ENCODE results near the gene MRPS23. TPM values are rescaled to one million over a fixed set of nuclear protein-coding genes. Genes with fewer than 3 reads are reported as not detected.

The MRPS23 gene
- total and polyA plus RNA-seq, 2 of the 8 experiments (the other 6 are each of a cell fraction or from before 2014, with no cell fraction given): 38.6 to 60.4 TPM

DNA sequence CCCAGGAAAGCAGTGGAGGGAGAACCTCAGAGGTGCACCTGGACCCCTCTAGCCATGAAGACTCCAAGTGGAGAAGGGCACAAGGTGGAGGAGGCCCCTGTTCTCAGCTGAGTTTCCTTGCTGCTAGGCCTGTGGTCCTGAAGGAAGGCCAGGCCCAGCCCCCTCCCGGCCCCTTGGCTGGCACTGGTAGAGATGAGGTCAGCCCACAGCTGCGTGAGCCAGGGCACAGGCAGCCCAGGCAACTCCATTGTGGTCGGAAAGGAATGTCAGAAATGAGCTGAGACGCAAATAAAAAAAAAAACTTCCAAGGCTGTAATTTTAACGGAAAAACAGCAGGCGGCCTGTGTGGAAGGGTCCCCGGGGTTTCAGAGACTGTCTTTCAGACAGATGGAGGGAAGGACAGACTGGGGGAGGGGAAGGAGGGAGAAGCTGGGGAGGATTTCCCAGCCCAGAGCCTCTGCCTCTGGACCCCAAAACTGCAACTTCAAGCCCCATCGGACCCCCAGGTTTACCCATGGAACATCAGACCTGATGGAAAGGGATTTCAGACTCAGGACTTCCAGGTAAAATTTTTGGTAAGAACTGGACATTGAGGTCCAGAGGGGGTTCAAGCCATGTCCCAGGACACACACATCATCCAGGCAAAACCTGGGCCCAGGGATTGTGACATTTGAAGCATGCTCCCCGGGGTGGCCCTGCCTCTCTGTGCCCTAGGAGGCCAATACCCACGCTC lies 25.6 kb upstream of the MRPS23 start (continued):
- no peak for TF ChIP-seq E2F6 (IDR thresholded peaks at IDR 0.05)
- TF ChIP-seq NRF1 (IDR thresholded peaks at IDR 0.05; ENCODE audit: low read depth, low read length): no peak
- no peak for TF ChIP-seq CHD1 (IDR thresholded peaks at IDR 0.05; ENCODE audit: low read depth, low read length)
- TF ChIP-seq RFX5 (IDR thresholded peaks at IDR 0.05; ENCODE audit: borderline replicate concordance, low read depth, low read length): no peak
- peak; percentile 33; the same call in 1 of the 2 replicates for TF ChIP-seq TEAD4 (IDR thresholded peaks at IDR 0.05; ENCODE audit: low read depth, low read length)
- TF ChIP-seq POU5F1 (IDR thresholded peaks at IDR 0.05; ENCODE audit: low read depth, low read length): no peak
- TF ChIP-seq YY1 (IDR thresholded peaks at IDR 0.05; ENCODE audit: low read depth, low read length): peak; percentile 42; the same call in 1 of the 2 replicates
- TF ChIP-seq EGR1 (IDR thresholded peaks at IDR 0.05; ENCODE audit: borderline replicate concordance, low read depth, low read length): no peak
- TF ChIP-seq MAX (IDR thresholded peaks at IDR 0.05): no peak
- TF ChIP-seq ZNF274 (IDR thresholded peaks at IDR 0.05; ENCODE audit: borderline replicate concordance, extremely low read depth, low read length): no peak
- TF ChIP-seq, protein P1, sequence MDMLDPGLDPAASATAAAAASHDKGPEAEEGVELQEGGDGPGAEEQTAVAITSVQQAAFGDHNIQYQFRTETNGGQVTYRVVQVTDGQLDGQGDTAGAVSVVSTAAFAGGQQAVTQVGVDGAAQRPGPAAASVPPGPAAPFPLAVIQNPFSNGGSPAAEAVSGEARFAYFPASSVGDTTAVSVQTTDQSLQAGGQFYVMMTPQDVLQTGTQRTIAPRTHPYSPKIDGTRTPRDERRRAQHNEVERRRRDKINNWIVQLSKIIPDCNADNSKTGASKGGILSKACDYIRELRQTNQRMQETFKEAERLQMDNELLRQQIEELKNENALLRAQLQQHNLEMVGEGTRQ (IDR thresholded peaks at IDR 0.05; ENCODE audit: low read length): no peak
- TF ChIP-seq CBX5 (IDR thresholded peaks at IDR 0.05; ENCODE audit: low read depth, low read length): no peak
- no peak for TF ChIP-seq RBBP5 (IDR thresholded peaks at IDR 0.05; ENCODE audit: borderline replicate concordance, low read depth, low read length)
- TF ChIP-seq EZH2 (IDR thresholded peaks at IDR 0.05; ENCODE audit: low read depth, low read length, severe bottlenecking): peak; percentile 22
- no peak for TF ChIP-seq POLR2A (IDR thresholded peaks at IDR 0.05; ENCODE audit: control extremely low read depth in 1 of 2, low read depth in 2 of 2, low read length in 2 of 2)
- TF ChIP-seq SIX5 (IDR thresholded peaks at IDR 0.05; ENCODE audit: low read depth, low read length): no peak
- no peak for TF ChIP-seq RNF2 (IDR thresholded peaks at IDR 0.05; ENCODE audit: borderline replicate concordance, low read depth, low read length, missing control alignments, poor library complexity, severe bottlenecking)
- TF ChIP-seq SP1 (IDR thresholded peaks at IDR 0.05; ENCODE audit: low read depth, low read length): 0 out of 2 replicates have a peak, but pooled peaks have one; percentile 7
- TF ChIP-seq KDM4A (IDR thresholded peaks at IDR 0.05; ENCODE audit: low read depth, low read length, severe bottlenecking): peak; percentile 1
- no peak for TF ChIP-seq BACH1 (IDR thresholded peaks at IDR 0.05; ENCODE audit: low read length)
- TF ChIP-seq JUN (IDR thresholded peaks at IDR 0.05; ENCODE audit: low read depth, low read length): peak; percentile 52; the same call in 1 of the 2 replicates
- no peak for TF ChIP-seq TBP (IDR thresholded peaks at IDR 0.05; ENCODE audit: low read depth, low read length)
